Breast epithelium (tissue), 4 donors: ENCODE data around the gene ATL2. TPM values are rescaled to one million over a fixed set of nuclear protein-coding genes. Genes with fewer than 3 reads are reported as not detected.
"Not testable (repeated sequence)": the region's sequence is repeated elsewhere in the genome, so short reads cannot be mapped to it uniquely, and the experiment has no call there.

Experiments used
- DNase-seq, 2 donors: peaks; one replicate each; pipeline ENCODE4 v3.0.0-alpha.2; 2019; ENCODE audit warnings: low spot score in 2 of 2
- H3K27ac ChIP-seq, 2 donors: fragments of 200-600 bp; sonication (generic) in 1 of 2; one replicate each; pipeline ENCODE4 v1.5.1; 2016 to 2019; ENCODE audit warnings: mild to moderate bottlenecking in 1 of 2
- H3K27me3 ChIP-seq, 2 donors: fragments of 200-600 bp; sonication (generic) in 1 of 2; one replicate each; pipeline versions ENCODE4 v1.5.1 to v1.6.0; 2017 to 2019; ENCODE audit warnings: control low read depth in 1 of 2, mild to moderate bottlenecking in 1 of 2
- H3K36me3 ChIP-seq: fragments of 200-600 bp; one replicate; pipeline ENCODE4 v1.5.1; 2019
- H3K4me1 ChIP-seq, 2 donors: fragments of 200-600 bp; sonication (generic); one replicate each; pipeline ENCODE4 v1.5.1; 2016 to 2019; ENCODE audit warnings: control low read depth in 1 of 2
- H3K4me3 ChIP-seq, 3 donors: fragments of 200-600 bp; sonication (generic); 1 replicate in 2 of 3; 2 replicates in 1 of 3; pipeline ENCODE4 v1.5.1; 2016 to 2019; ENCODE audit warnings: mild to moderate bottlenecking in 3 of 3, moderate library complexity in 2 of 3
- H3K9me3 ChIP-seq, 2 donors: fragments of 200-600 bp; sonication (generic) in 1 of 2; one replicate each; pipeline ENCODE4 v1.5.1; 2016 to 2019; ENCODE audit warnings: control low read depth in 1 of 2
- CTCF ChIP-seq, 3 donors: fragments of 450-650 bp; IDR thresholded peaks; one replicate each; pipeline ENCODE4 v1.5.1; 2016 to 2017; ENCODE audit warnings: antibody characterized with exemption in 3 of 3, mild to moderate bottlenecking in 3 of 3, moderate library complexity in 3 of 3
- POLR2A ChIP-seq: fragments of 450-650 bp; IDR thresholded peaks from one replicate; pipeline ENCODE4 v1.6.1; 2016; ENCODE audit warnings: antibody characterized with exemption, mild to moderate bottlenecking, moderate library complexity
- POLR2AphosphoS5 ChIP-seq, 3 donors: sonication (generic); formaldehyde crosslinking; IDR thresholded peaks; one replicate each; pipeline ENCODE4 v1.6.1; 2017; ENCODE audit warnings: antibody characterized with exemption in 3 of 3
- intact Hi-C: fragments of 100-400 bp; cut with DNase I; formaldehyde crosslinking; loops from one replicate; pipeline ENCODE4 v1.15.1; 2023; ENCODE audit warnings: low total_unique reads
- total RNA-seq, 3 donors: library from RNA; depleted of rRNA; stranded (reverse); fragments of >200 nt; gene quantifications; one replicate each; pipeline ENCODE4 v1.1.0, GENCODE V29; 2016

ATL2 gene
- total RNA-seq, 3 donors from 2014 or later: 66.4 to 179 (median 159) TPM

- DNase-seq: no peak
- H3K4me1 ChIP-seq: no peaks in the 10 kb centered on the region
- no peak for TF ChIP-seq CTCF (IDR thresholded peaks at IDR 0.05)
- H3K36me3 ChIP-seq: no peaks in the 10 kb centered on the region
- no peak overlapping the region for H3K27ac ChIP-seq
- peaks cover 4 to 7% of the 10 kb centered on the region in 2 donors for H3K9me3 ChIP-seq
- no peaks in the 10 kb centered on the region for H3K27me3 ChIP-seq
- H3K4me3 ChIP-seq: no peak overlapping the region
- intact Hi-C loops: no loop called here
Observed at GRCh38 chr2:38330754-38331153, 46.3 kb downstream of the ATL2 start.

GRCh38 chr2:38327580-38327979 is 49.5 kb downstream of the ATL2 start:
- Histone ChIP-seq H3K9me3 (peaks cover 4 to 7% of the 10 kb centered on the region in 2 donors), H3K4me1 (no peaks in the 10 kb centered on the region), H3K27ac (no peak overlapping the region), H3K27me3 (no peaks in the 10 kb centered on the region), H3K36me3 (no peaks in the 10 kb centered on the region), H3K4me3 (no peak overlapping the region)
- TF ChIP-seq POLR2AphosphoS5 (IDR thresholded peaks at IDR 0.05) (no peak), CTCF (IDR thresholded peaks at IDR 0.05) (no peak), POLR2A (no peak)
- intact Hi-C loops: no loop called here
- no peak for DNase-seq

GRCh38 chr2:38323623-38324022 is 53.5 kb downstream of the ATL2 start:
- TF ChIP-seq POLR2AphosphoS5 (IDR thresholded peaks at IDR 0.05) (no peak), POLR2A (no peak), CTCF (IDR thresholded peaks at IDR 0.05) (no peak)
- Histone ChIP-seq H3K9me3 (no peaks in the 10 kb centered on the region), H3K27me3 (no peaks in the 10 kb centered on the region), H3K4me3 (no peak overlapping the region), H3K4me1 (no peaks in the 10 kb centered on the region), H3K27ac (no peak overlapping the region), H3K36me3 (no peaks in the 10 kb centered on the region)
- intact Hi-C loops: no loop called here
- no peak for DNase-seq

GRCh38 chr2:38322224-38322914 is 54.7 kb downstream of the ATL2 start:
- no peak for DNase-seq
- H3K4me3 ChIP-seq: no peak overlapping the region
- H3K27me3 ChIP-seq: no peaks in the 10 kb centered on the region
- no peaks in the 10 kb centered on the region for H3K4me1 ChIP-seq
- H3K27ac ChIP-seq: no peak overlapping the region
- no peaks in the 10 kb centered on the region for H3K9me3 ChIP-seq
- intact Hi-C loops: no loop called here
- no peaks in the 10 kb centered on the region for H3K36me3 ChIP-seq
- TF ChIP-seq CTCF (IDR thresholded peaks at IDR 0.05): no peak
- TF ChIP-seq POLR2A: no peak

GRCh38 chr2:38319240-38319639 is 57.8 kb downstream of the ATL2 start:
- H3K9me3 ChIP-seq, intact Hi-C loops, DNase-seq, H3K27me3 ChIP-seq, H3K36me3 ChIP-seq, H3K4me3 ChIP-seq, H3K4me1 ChIP-seq: not testable (repeated sequence)
- peak overlapping the region in 1 of 2 donors; percentile 11 for H3K27ac ChIP-seq

- no peak for DNase-seq
- Histone ChIP-seq H3K4me3 (no peak overlapping the region), H3K4me1 (no peaks in the 10 kb centered on the region), H3K27ac (no peak overlapping the region), H3K36me3 (peaks cover 7% of the 10 kb centered on the region), H3K27me3 (no peaks in the 10 kb centered on the region), H3K9me3 (no peaks in the 10 kb centered on the region)
- TF ChIP-seq POLR2AphosphoS5 (IDR thresholded peaks at IDR 0.05): no peak
- TF ChIP-seq CTCF (IDR thresholded peaks at IDR 0.05): no peak
- TF ChIP-seq POLR2A: no peak
- intact Hi-C loops: no loop called here
Observed at GRCh38 chr2:38317725-38318124, 59.3 kb downstream of the ATL2 start.
